ENCODE results near the gene CDK9.

CDK9 gene

GRCh38 chr9:127809002-127809539, 23.2 kb downstream of the CDK9 start:
- Mint-ChIP-seq H3K4me1 (ENCODE audit: low read depth) (peaks cover 16% of the 10 kb centered on the region), H3K27ac (no peak overlapping the region), H3K4me3 (no peak overlapping the region), H3K36me3 (ENCODE audit: low read depth) (peaks cover 93% of the 10 kb centered on the region), H3K27me3 (no peaks in the 10 kb centered on the region), H3K9me3 (no peaks in the 10 kb centered on the region)
- intact Hi-C loops (cut with micrococcal nuclease) = no loop called here

GRCh38 chr9:127809540-127810377, 23.9 kb downstream of the CDK9 start:
- no peaks in the 10 kb centered on the region for H3K27me3 Mint-ChIP-seq
- no peaks in the 10 kb centered on the region for H3K9me3 Mint-ChIP-seq
- intact Hi-C loops (cut with micrococcal nuclease) = no loop called here
- H3K36me3 Mint-ChIP-seq (ENCODE audit: low read depth) = peaks cover 93% of the 10 kb centered on the region
- no peak overlapping the region for H3K4me3 Mint-ChIP-seq
- H3K27ac Mint-ChIP-seq = no peak overlapping the region
- H3K4me1 Mint-ChIP-seq (ENCODE audit: low read depth) = peaks cover 9% of the 10 kb centered on the region

GRCh38 chr9:127810378-127811187, 24.7 kb downstream of the CDK9 start:
- intact Hi-C loops (cut with micrococcal nuclease) = no loop called here
- Mint-ChIP-seq H3K4me1 (ENCODE audit: low read depth) (peaks cover 9% of the 10 kb centered on the region), H3K4me3 (no peak overlapping the region), H3K27me3 (no peaks in the 10 kb centered on the region), H3K9me3 (no peaks in the 10 kb centered on the region), H3K36me3 (ENCODE audit: low read depth) (peaks cover 96% of the 10 kb centered on the region), H3K27ac (no peak overlapping the region)

- intact Hi-C loops (cut with micrococcal nuclease) = no loop called here
- no peak overlapping the region for H3K4me3 Mint-ChIP-seq
- peaks cover 5% of the 10 kb centered on the region for H3K4me1 Mint-ChIP-seq (ENCODE audit: low read depth)
- H3K36me3 Mint-ChIP-seq (ENCODE audit: low read depth) = peaks cover 96% of the 10 kb centered on the region
- H3K27me3 Mint-ChIP-seq = no peaks in the 10 kb centered on the region
- no peak overlapping the region for H3K27ac Mint-ChIP-seq
- no peaks in the 10 kb centered on the region for H3K9me3 Mint-ChIP-seq
These were observed 26.2 kb downstream of the CDK9 start for GRCh38 chr9:127812011-127812410.

- Mint-ChIP-seq H3K9me3 (no peaks in the 10 kb centered on the region), H3K27ac (peak overlapping the region; percentile 37), H3K4me1 (ENCODE audit: low read depth) (peaks cover 9% of the 10 kb centered on the region), H3K4me3 (no peak overlapping the region), H3K27me3 (no peaks in the 10 kb centered on the region), H3K36me3 (ENCODE audit: low read depth) (peaks cover 96% of the 10 kb centered on the region)
- intact Hi-C loops (cut with micrococcal nuclease) = no loop called here
These were observed 27.3 kb downstream of the CDK9 start for GRCh38 chr9:127812936-127813675.

- H3K27me3 Mint-ChIP-seq = no peaks in the 10 kb centered on the region
- H3K4me1 Mint-ChIP-seq (ENCODE audit: low read depth) = peaks cover 14% of the 10 kb centered on the region
- no peaks in the 10 kb centered on the region for H3K9me3 Mint-ChIP-seq
- intact Hi-C loops (cut with micrococcal nuclease) = no loop called here
- no peak overlapping the region for H3K4me3 Mint-ChIP-seq
- peaks cover 96% of the 10 kb centered on the region for H3K36me3 Mint-ChIP-seq (ENCODE audit: low read depth)
- peak overlapping the region; percentile 37 for H3K27ac Mint-ChIP-seq
These were observed 27.9 kb downstream of the CDK9 start for GRCh38 chr9:127813686-127814226.

- peaks cover 9% of the 10 kb centered on the region for H3K4me1 Mint-ChIP-seq (ENCODE audit: low read depth)
- H3K9me3 Mint-ChIP-seq = no peaks in the 10 kb centered on the region
- H3K27ac Mint-ChIP-seq = peak overlapping the region; percentile 50
- H3K36me3 Mint-ChIP-seq (ENCODE audit: low read depth) = peaks cover 96% of the 10 kb centered on the region
- no peak overlapping the region for H3K4me3 Mint-ChIP-seq
- intact Hi-C loops (cut with micrococcal nuclease) = no loop called here
- no peaks in the 10 kb centered on the region for H3K27me3 Mint-ChIP-seq
These were observed 29.0 kb downstream of the CDK9 start for GRCh38 chr9:127814619-127815511.

- H3K27ac Mint-ChIP-seq = no peak overlapping the region
- peaks cover 9% of the 10 kb centered on the region for H3K4me1 Mint-ChIP-seq (ENCODE audit: low read depth)
- H3K36me3 Mint-ChIP-seq (ENCODE audit: low read depth) = peaks cover 96% of the 10 kb centered on the region
- no peak overlapping the region for H3K4me3 Mint-ChIP-seq
- intact Hi-C loops (cut with micrococcal nuclease) = no loop called here
- no peaks in the 10 kb centered on the region for H3K9me3 Mint-ChIP-seq
- H3K27me3 Mint-ChIP-seq = no peaks in the 10 kb centered on the region
These were observed 29.9 kb downstream of the CDK9 start for GRCh38 chr9:127815512-127816361.

GRCh38 chr9:127816362-127816725, 30.5 kb downstream of the CDK9 start:
- H3K9me3 Mint-ChIP-seq = no peaks in the 10 kb centered on the region
- H3K4me1 Mint-ChIP-seq (ENCODE audit: low read depth) = peaks cover 9% of the 10 kb centered on the region
- no peaks in the 10 kb centered on the region for H3K27me3 Mint-ChIP-seq
- intact Hi-C loops (cut with micrococcal nuclease) = no loop called here
- H3K4me3 Mint-ChIP-seq = no peak overlapping the region
- peaks cover 97% of the 10 kb centered on the region for H3K36me3 Mint-ChIP-seq (ENCODE audit: low read depth)
- no peak overlapping the region for H3K27ac Mint-ChIP-seq

- intact Hi-C loops (cut with micrococcal nuclease) = no loop called here
- peaks cover 9% of the 10 kb centered on the region for H3K4me1 Mint-ChIP-seq (ENCODE audit: low read depth)
- no peaks in the 10 kb centered on the region for H3K27me3 Mint-ChIP-seq
- no peak overlapping the region for H3K4me3 Mint-ChIP-seq
- no peaks in the 10 kb centered on the region for H3K9me3 Mint-ChIP-seq
- peaks cover 97% of the 10 kb centered on the region for H3K36me3 Mint-ChIP-seq (ENCODE audit: low read depth)
- no peak overlapping the region for H3K27ac Mint-ChIP-seq
These were observed 30.9 kb downstream of the CDK9 start for GRCh38 chr9:127816728-127817127.

GRCh38 chr9:127817881-127818434, 32.1 kb downstream of the CDK9 start:
- no peaks in the 10 kb centered on the region for H3K27me3 Mint-ChIP-seq
- H3K36me3 Mint-ChIP-seq (ENCODE audit: low read depth) = peaks cover 97% of the 10 kb centered on the region

GRCh38 chr9:127818574-127818973, 32.7 kb downstream of the CDK9 start:
- Mint-ChIP-seq H3K27ac (peak overlapping the region; percentile 2), H3K4me3 (no peak overlapping the region), H3K9me3 (no peaks in the 10 kb centered on the region), H3K36me3 (ENCODE audit: low read depth) (peaks cover 97% of the 10 kb centered on the region), H3K27me3 (no peaks in the 10 kb centered on the region), H3K4me1 (ENCODE audit: low read depth) (peaks cover 9% of the 10 kb centered on the region)
- intact Hi-C loops (cut with micrococcal nuclease) = no loop called here

More at GRCh38 chr9:127817881-127818434, 32.1 kb downstream of the CDK9 start:
- Mint-ChIP-seq H3K27ac (peak overlapping the region; percentile 2), H3K4me3 (no peak overlapping the region), H3K9me3 (no peaks in the 10 kb centered on the region), H3K4me1 (ENCODE audit: low read depth) (peaks cover 9% of the 10 kb centered on the region)
- intact Hi-C loops (cut with micrococcal nuclease) = no loop called here
